ENCODE data around the gene SRBD1. TPM values are rescaled to one million over a fixed set of nuclear protein-coding genes. Genes with fewer than 3 reads are reported as not detected.

The SRBD1 gene
- total and polyA plus RNA-seq, 2 of the 8 experiments (the other 6 are each of a cell fraction or from before 2014, with no cell fraction given) = 4.6 to 20.0 TPM

GRCh38 chr2:45469314-45470099 is 141.6 kb downstream of the SRBD1 start (continued):
- TF ChIP-seq, protein P1, sequence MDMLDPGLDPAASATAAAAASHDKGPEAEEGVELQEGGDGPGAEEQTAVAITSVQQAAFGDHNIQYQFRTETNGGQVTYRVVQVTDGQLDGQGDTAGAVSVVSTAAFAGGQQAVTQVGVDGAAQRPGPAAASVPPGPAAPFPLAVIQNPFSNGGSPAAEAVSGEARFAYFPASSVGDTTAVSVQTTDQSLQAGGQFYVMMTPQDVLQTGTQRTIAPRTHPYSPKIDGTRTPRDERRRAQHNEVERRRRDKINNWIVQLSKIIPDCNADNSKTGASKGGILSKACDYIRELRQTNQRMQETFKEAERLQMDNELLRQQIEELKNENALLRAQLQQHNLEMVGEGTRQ (IDR thresholded peaks at IDR 0.05; ENCODE audit: low read length) = no peak
- TF ChIP-seq SIRT6 (IDR thresholded peaks at IDR 0.05; ENCODE audit: low read length) (no peak), BACH1 (IDR thresholded peaks at IDR 0.05; ENCODE audit: low read length) (no peak), RNF2 (IDR thresholded peaks at IDR 0.05; ENCODE audit: borderline replicate concordance, low read depth, low read length, missing control alignments, poor library complexity, severe bottlenecking) (no peak), CBX5 (IDR thresholded peaks at IDR 0.05; ENCODE audit: low read depth, low read length) (no peak), BRCA1 (IDR thresholded peaks at IDR 0.05; ENCODE audit: low read depth, low read length) (no peak)

All from H1 (cell line).